ENCODE results near the gene ARMH1. TPM values are rescaled to one million over a fixed set of nuclear protein-coding genes. Genes with fewer than 3 reads are reported as not detected.

The ARMH1 gene
- total RNA-seq, 4 donors from 2014 or later, result 0.47 to 2.4 (median 1.2) TPM

GRCh38 chr1:44632598-44632997 is 41.9 kb upstream of the ARMH1 start:
- TF ChIP-seq CTCF (IDR thresholded peaks at IDR 0.05), result no peak
- ATAC-seq (ENCODE audit: low FRiP score) (no peak), DNase-seq (ENCODE audit: low spot score) (no peak)

GRCh38 chr1:44634606-44635189 is 39.8 kb upstream of the ARMH1 start:
- no peak for TF ChIP-seq CTCF (IDR thresholded peaks at IDR 0.05)
- DNase-seq (ENCODE audit: low spot score), result no peak
- no peak for ATAC-seq (ENCODE audit: low FRiP score)

GRCh38 chr1:44635439-44635838 is 39.1 kb upstream of the ARMH1 start:
- ATAC-seq (ENCODE audit: low FRiP score) (no peak), DNase-seq (ENCODE audit: low spot score) (no peak)
- no peak for TF ChIP-seq CTCF (IDR thresholded peaks at IDR 0.05)

- no peak for TF ChIP-seq CTCF (IDR thresholded peaks at IDR 0.05)
- ATAC-seq (ENCODE audit: low FRiP score), result no peak
- DNase-seq (ENCODE audit: low spot score), result no peak
Observed at GRCh38 chr1:44636083-44636687, 38.3 kb upstream of the ARMH1 start.

- TF ChIP-seq CTCF (IDR thresholded peaks at IDR 0.05), result no peak
- peak; percentile 39 for ATAC-seq (ENCODE audit: low FRiP score)
- no peak for DNase-seq (ENCODE audit: low spot score)
Observed at GRCh38 chr1:44636688-44637598, 37.6 kb upstream of the ARMH1 start.

GRCh38 chr1:44637702-44638411 is 36.7 kb upstream of the ARMH1 start:
- DNase-seq (ENCODE audit: low spot score) (no peak), ATAC-seq (ENCODE audit: low FRiP score) (peak; percentile 47)
- no peak for TF ChIP-seq CTCF (IDR thresholded peaks at IDR 0.05)

All from omental fat pad (tissue), 4 donors.